Activated CD8-positive, alpha-beta memory T cell treated with anti-CD3 and anti-CD28 coated beads, Interleukin-2, amount 50 U/mL, for 48 hours (primary cell): ENCODE data around the gene SIAE.

Experiments used
- DNase-seq: peaks from one replicate; pipeline ENCODE4 v3.0.0-alpha.2; 2020

SIAE gene

DNA sequence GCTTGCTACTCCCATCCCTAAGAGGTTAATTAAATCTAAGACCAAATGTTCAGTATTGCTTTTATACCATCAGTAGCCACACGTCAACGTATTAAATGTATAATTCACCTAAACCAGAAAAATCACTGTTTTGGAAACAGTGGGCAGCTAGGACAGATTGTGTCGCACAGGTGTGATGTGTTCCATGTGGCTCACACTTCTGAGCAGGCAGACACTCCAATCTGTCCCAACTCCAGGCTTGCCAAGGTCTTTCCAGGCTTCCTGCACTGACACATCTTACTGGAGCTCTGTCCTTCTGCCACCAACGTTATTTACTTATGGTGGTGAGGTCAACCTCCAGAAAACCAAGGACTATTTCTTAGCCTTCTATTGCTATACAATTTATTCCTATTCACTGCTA is 11.4 kb downstream of the SIAE start:
- DNase-seq: no peak

DNA sequence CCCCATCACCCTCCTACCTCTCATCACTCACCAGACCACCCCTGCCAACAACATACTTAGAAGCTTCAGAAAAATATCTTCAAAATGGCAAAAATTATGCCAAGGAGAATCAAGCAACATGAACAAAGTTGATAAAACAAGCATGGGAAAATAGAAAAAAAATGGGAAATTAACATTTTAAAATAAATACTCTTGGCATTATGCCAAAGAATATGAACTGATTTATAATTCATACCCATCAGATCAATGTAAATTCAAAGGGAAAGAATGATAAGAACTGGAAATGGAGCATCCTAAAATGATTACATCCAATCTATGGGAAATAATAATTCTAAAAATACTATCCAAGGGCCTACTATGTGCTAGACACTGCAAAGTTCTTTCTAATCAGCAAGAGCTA is 12.0 kb downstream of the SIAE start:
- DNase-seq: no peak

DNA sequence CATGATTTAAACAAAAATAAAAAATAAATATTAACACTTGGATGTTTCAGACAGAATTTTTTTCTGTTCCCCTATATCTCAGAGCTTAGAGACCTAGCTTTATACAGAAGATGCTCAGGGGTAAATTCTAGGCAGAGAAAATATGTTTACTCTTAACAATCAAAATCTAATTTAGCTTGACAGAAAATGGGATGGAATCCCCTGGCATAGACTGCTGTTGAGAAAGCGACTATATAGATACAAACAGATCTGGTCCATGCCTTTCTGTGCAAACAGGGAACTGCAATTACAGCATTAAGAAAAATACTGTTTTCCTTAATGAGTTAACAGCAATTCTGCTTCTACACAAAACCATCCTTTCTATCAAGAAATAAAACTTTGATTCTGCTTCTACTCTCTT is 14.6 kb downstream of the SIAE start:
- no peak for DNase-seq

- no peak for DNase-seq
These were observed 15.0 kb downstream of the SIAE start for GRCh38 chr11:124658501-124658900.

- DNase-seq: no peak
These were observed 15.6 kb downstream of the SIAE start for GRCh38 chr11:124657904-124658303.

GRCh38 chr11:124656774-124657630 is 16.5 kb downstream of the SIAE start:
- no peak for DNase-seq

GRCh38 chr11:124648610-124649009 is 24.9 kb downstream of the SIAE start:
- DNase-seq: no peak

- no peak for DNase-seq
These were observed 27.4 kb downstream of the SIAE start for GRCh38 chr11:124646148-124646547.

- DNase-seq: no peak
These were observed 28.9 kb downstream of the SIAE start for GRCh38 chr11:124644426-124645280.

DNA sequence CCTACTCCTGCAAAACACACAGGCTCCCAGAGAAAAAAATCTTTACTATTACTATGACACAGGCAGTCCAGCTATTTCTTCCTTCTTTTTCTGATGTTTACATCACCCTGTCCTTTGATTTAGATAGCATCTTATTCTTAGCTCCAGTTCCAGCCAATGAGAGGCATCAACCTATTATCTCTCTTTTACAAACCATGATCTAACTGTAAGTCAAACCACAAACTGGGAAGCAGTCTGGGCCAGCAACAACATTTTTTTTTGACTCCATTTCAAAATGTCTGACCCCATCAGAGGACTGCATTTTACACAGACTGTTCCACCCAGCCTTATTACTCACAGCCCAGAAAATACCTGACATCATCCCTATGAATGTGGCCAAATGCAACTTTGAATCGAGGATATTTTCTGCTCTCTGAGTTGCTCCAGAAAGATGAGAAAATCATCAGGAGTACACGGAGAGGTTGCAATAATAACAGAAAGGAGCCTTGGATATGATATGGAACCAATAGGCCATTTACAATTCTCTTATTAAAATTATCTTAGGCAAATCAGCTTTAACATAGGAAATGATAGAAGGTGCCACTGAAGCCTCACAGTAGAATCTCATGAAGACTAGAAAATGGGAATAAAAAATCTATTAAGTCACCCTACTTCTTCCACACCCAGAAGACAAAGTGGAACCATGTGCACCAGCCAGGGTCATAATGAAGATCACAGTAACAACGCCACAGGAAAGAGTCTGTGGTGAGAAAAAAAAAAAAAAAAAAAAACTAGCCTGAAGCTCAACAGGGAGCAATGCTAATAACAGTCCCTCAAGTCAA is 29.7 kb downstream of the SIAE start:
- no peak for DNase-seq

- DNase-seq: no peak
These were observed 30.4 kb downstream of the SIAE start for GRCh38 chr11:124643042-124643604.

GRCh38 chr11:124642628-124643027 is 30.9 kb downstream of the SIAE start:
- no peak for DNase-seq

- no peak for DNase-seq
These were observed 32.9 kb downstream of the SIAE start for GRCh38 chr11:124640666-124641065.

DNA sequence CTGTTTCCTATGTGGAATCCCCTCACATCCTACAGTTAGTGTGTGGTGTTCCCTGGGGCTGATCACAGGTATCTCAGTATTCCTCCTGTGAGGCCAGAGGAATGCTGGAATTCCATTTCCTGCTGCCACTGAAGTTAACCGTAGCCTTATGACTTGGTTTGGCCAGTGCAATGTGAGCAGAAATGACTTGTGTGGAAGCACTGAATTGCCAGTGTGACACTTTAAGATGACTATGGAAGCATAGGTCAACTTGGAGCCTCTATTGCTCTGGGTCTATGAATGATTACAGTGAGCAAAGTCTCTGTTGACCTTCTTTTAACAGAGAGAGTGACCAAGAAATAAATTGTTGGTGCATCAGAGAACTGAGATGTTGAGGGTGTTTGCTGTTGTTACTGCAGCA is 34.4 kb downstream of the SIAE start:
- DNase-seq: no peak

- DNase-seq: no peak
These were observed 35.0 kb downstream of the SIAE start for GRCh38 chr11:124638500-124638899.

GRCh38 chr11:124635932-124636331 is 37.6 kb downstream of the SIAE start:
- no peak for DNase-seq

DNA sequence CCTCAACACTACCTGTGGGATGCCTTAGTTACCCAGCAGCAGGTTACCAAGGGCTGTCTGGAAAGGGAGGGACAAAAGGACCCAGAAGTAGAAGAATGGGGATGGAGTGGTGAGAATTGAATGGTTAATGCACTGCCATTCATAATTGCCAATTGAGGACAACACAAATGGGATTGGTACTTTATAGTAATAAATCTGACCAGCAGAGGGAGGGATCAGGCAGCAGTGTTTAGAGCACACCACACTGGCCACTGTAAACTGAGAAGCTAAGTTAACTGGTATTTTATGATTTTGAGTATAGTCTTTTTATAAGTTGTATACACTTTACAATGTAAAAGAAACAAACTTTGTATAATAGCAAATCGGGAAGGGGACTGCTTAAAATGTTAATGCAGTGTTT is 40.2 kb downstream of the SIAE start:
- no peak for DNase-seq

DNA sequence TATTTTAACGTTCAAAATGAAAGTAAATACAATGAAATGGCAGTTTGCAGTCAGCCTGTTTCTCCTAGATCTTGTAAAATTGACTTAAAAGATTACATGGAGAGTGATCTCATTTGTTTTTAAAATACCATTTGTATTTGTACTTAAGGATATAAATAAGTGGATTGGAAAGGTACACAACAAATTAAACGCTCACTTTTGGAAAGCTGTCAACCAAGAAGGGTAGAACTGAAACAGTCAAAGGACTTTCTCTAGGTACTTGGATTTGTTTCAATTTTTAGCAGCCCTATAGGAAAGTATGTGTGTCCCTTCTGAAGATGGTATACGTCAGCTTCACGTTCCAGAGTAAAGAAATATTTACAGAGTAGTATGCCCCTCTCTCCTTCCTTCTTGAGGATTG is 43.6 kb downstream of the SIAE start:
- DNase-seq: no peak

- no peak for DNase-seq
These were observed 46.0 kb downstream of the SIAE start for GRCh38 chr11:124627546-124627945.

DNA sequence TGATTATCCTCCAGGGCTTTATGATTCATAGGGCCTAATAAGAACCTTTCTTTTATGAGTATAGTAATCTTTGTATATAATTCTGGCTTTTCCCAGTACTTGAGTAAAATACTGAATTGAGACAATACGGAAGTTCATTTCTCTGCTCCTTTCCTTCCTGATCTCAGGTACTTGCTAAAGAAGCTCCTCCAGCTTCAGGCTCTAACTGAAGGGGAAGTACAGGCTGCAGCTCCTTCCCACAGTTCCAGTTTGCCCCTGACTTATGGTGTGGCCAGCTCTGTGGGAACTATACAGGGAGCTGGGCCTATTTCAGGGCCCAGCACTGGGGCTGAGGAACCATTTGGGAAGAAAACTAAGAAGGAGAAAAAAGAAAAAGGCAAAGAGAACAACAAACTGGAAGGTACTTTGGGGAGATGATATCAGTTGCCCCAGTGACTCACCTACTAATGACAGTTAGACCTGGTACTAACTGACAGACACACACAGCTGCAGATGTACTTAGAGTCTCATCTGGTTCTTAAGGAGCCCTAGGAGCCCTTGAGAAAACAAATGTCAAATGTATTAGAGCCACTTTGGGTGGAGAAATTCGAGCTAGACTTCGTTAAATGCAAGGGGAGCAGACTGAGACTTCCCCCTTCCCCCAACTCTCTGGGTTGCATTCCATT is 47.9 kb downstream of the SIAE start:
- no peak for DNase-seq

DNA sequence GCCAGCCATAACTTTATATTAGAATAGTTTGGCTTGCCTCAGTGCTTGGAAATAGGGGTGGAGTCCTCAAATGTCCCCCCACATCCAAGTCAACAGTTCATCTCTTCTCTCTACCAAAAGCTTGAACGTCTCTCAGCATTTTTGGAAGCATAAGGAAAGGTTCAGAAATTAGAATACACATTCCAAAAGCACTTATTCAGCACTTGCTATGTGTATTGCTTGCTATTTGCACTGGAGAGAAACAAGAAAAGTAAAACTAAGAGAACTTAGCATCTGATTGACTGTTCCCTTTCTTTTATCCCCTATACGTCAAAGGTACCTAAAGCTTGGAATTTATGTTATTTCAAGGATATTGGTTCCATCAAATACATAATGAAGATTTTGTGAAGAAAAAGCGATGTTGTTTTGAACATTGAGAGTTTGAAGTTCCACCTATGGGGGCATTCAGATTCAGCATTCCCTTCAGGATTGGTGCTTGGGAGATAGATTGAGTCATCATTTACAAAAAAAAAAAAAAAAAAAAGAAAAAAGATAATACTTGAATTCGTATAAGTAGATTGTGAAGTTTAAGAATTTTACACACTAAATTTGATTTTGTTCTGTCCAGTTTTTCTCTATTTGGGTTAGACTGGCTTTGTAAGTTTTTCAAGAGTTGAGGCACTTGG is 49.5 kb downstream of the SIAE start:
- DNase-seq: no peak
